IMR-90 (cell line): ENCODE results near the gene SLC7A4. TPM values are rescaled to one million over a fixed set of nuclear protein-coding genes. Genes with fewer than 3 reads are reported as not detected.

Experiments used
- ATAC-seq: fragments of 200-7000 bp; cut with Tn5 transposase; 2 replicates; pipeline ENCODE4 v1.9.1; 2020; ENCODE audit warnings: low read depth, mild to moderate bottlenecking, moderate library complexity
- BruUV-seq: library from RNA; stranded (reverse); fragments of 400-500 nt; replicated peaks from 2 replicates; lab custom pipeline; 2021; lab: Mats Ljungman, UMichigan
- CTCF ChIA-PET: fragments of 300-600 bp; formaldehyde crosslinking; extraction: SDS; loops from one replicate; lab custom pipeline; 2021; ENCODE audit warnings: antibody characterized with exemption; lab: Yijun Ruan, JAX
- POLR2A ChIA-PET: fragments of 300-600 bp; sonication (Branson Sonifier 250); formaldehyde crosslinking; loops from one replicate; lab custom pipeline; 2022; ENCODE audit warnings: antibody characterized with exemption; ENCODE audit not compliant: unreplicated experiment; lab: Charles Lee
- DNase-seq: peaks from one replicate; pipeline ENCODE4 v3.0.0; 2013
- H2AFZ ChIP-seq: replicated peaks from 2 replicates; pipeline ENCODE3; 2013; ENCODE audit warnings: low read length, mild to moderate bottlenecking; ENCODE audit not compliant: poor library complexity
- H2AK5ac ChIP-seq: 2 replicates; pipeline ENCODE4 v1.6.1; 2013; ENCODE audit warnings: low read depth, low read length, inconsistent platforms
- H2AK9ac ChIP-seq: replicated peaks from 2 replicates; pipeline ENCODE3; 2013; ENCODE audit warnings: mild to moderate bottlenecking, low read depth, low read length, moderate library complexity; ENCODE audit not compliant: poor library complexity
- H2BK120ac ChIP-seq: 2 replicates; pipeline ENCODE4 v1.6.1; 2013; ENCODE audit warnings: low read depth, low read length, inconsistent platforms
- H2BK15ac ChIP-seq: 3 replicates; pipeline ENCODE4 v1.6.1; 2013; ENCODE audit warnings: low read depth, low read length, inconsistent platforms
- H2BK20ac ChIP-seq: 2 replicates; pipeline ENCODE4 v1.6.1; 2013; ENCODE audit warnings: low read depth, mild to moderate bottlenecking, inconsistent platforms, low read length, moderate library complexity
- H2BK5ac ChIP-seq: 2 replicates; pipeline ENCODE4 v1.6.1; 2013; ENCODE audit warnings: mild to moderate bottlenecking, low read depth, low read length, inconsistent platforms; ENCODE audit not compliant: poor library complexity, severe bottlenecking
- H3K14ac ChIP-seq: replicated peaks from 2 replicates; pipeline ENCODE4 v1.6.1; 2013; ENCODE audit warnings: low read depth, low read length, inconsistent platforms
- H3K18ac ChIP-seq: 2 replicates; pipeline ENCODE4 v1.6.1; 2013; ENCODE audit warnings: low read depth, low read length, control low read depth
- H3K23ac ChIP-seq: 2 replicates; pipeline ENCODE4 v1.6.1; 2013; ENCODE audit warnings: low read depth, low read length, inconsistent platforms
- H3K27ac ChIP-seq: 2 replicates; pipeline ENCODE4 v1.5.1; 2013; ENCODE audit warnings: mild to moderate bottlenecking, control low read depth, low read length; ENCODE audit not compliant: insufficient read depth
- H3K27me3 ChIP-seq: 2 replicates; pipeline ENCODE4 v1.6.1; 2013; ENCODE audit warnings: low read length; ENCODE audit not compliant: control insufficient read depth, insufficient read depth
- H3K36me3 ChIP-seq: 2 replicates; pipeline ENCODE4 v1.6.1; 2013; ENCODE audit warnings: low read length, mixed read lengths; ENCODE audit not compliant: control insufficient read depth, insufficient read depth
- H3K4ac ChIP-seq: 2 replicates; pipeline ENCODE4 v1.6.1; 2013; ENCODE audit warnings: low read depth, low read length, inconsistent platforms
- H3K4me1 ChIP-seq: 2 replicates; pipeline ENCODE4 v1.6.1; 2013; ENCODE audit warnings: low read length, mixed read lengths; ENCODE audit not compliant: control insufficient read depth, insufficient read depth
- H3K4me2 ChIP-seq: 2 replicates; pipeline ENCODE4 v1.6.1; 2013; ENCODE audit warnings: low read depth, mild to moderate bottlenecking, control low read depth, low read length, moderate library complexity
- H3K4me3 ChIP-seq: 2 replicates; pipeline ENCODE4 v1.5.1; 2013; ENCODE audit warnings: low read depth, mild to moderate bottlenecking, control low read depth, low read length, moderate library complexity; ENCODE audit not compliant: insufficient read depth
- H3K56ac ChIP-seq: 2 replicates; pipeline ENCODE4 v1.6.1; 2013; ENCODE audit warnings: low read length, inconsistent platforms; ENCODE audit not compliant: insufficient read depth; ENCODE audit errors: extremely low read depth
- H3K79me1 ChIP-seq, 2 experiments: 2 replicates each; pipeline ENCODE4 v1.6.1; 2013; ENCODE audit warnings: low read length in 2 of 2, inconsistent platforms in 1 of 2, low read depth in 1 of 2
- H3K9ac ChIP-seq: 2 replicates; pipeline ENCODE4 v1.6.1; 2013; ENCODE audit warnings: low read depth, low read length, control low read depth
- H3K9me1 ChIP-seq: 2 replicates; pipeline ENCODE4 v1.6.1; 2013; ENCODE audit warnings: low read length, inconsistent platforms; ENCODE audit not compliant: insufficient read depth
- H3K9me3 ChIP-seq: 2 replicates; pipeline ENCODE4 v1.6.1; 2013; ENCODE audit warnings: low read length; ENCODE audit not compliant: control insufficient read depth, insufficient read depth
- H4K20me1 ChIP-seq: 2 replicates; pipeline ENCODE4 v1.6.1; 2013; ENCODE audit warnings: low read length, inconsistent platforms; ENCODE audit not compliant: insufficient read depth
- H4K5ac ChIP-seq: 2 replicates; pipeline ENCODE4 v1.6.1; 2013; ENCODE audit warnings: mild to moderate bottlenecking, low read depth, low read length, control low read depth
- H4K8ac ChIP-seq, 2 experiments: 2 replicates each; pipeline ENCODE4 v1.6.1; 2013; ENCODE audit warnings: low read depth in 2 of 2, low read length in 2 of 2, control low read depth in 1 of 2, inconsistent platforms in 1 of 2
- H4K91ac ChIP-seq: 2 replicates; pipeline ENCODE4 v1.6.1; 2013; ENCODE audit warnings: low read depth, low read length, inconsistent platforms; ENCODE audit not compliant: insufficient read depth
- CEBPB ChIP-seq: IDR thresholded peaks from 2 replicates; pipeline ENCODE4 v1.6.1; 2012; ENCODE audit warnings: low read depth, low read length, improper control_type of control experiment
- CHD1 ChIP-seq: IDR thresholded peaks from 2 replicates; pipeline ENCODE4 v1.6.1; 2012; ENCODE audit warnings: low read depth, low read length, improper control_type of control experiment
- CTCF ChIP-seq: conservative IDR thresholded peaks from 2 replicates; pipeline ENCODE4 v1.5.1; 2012; ENCODE audit warnings: mild to moderate bottlenecking, low read depth, low read length, improper control_type of control experiment
- FOS ChIP-seq: fragments of 150-350 bp; IDR thresholded peaks from 2 replicates; pipeline ENCODE4 v1.6.1; 2016; ENCODE audit warnings: low read depth, low read length
- MAFK ChIP-seq: IDR thresholded peaks from 2 replicates; pipeline ENCODE4 v1.6.1; 2012; ENCODE audit warnings: low read depth, low read length, improper control_type of control experiment
- MAZ ChIP-seq: IDR thresholded peaks from 2 replicates; pipeline ENCODE4 v1.6.1; 2012; ENCODE audit warnings: low read depth, mild to moderate bottlenecking, low read length, improper control_type of control experiment, moderate library complexity, borderline replicate concordance
- MXI1 ChIP-seq: IDR thresholded peaks from 2 replicates; pipeline ENCODE4 v1.6.1; 2012; ENCODE audit warnings: low read depth, mild to moderate bottlenecking, low read length, moderate library complexity, borderline replicate concordance
- NFE2L2 ChIP-seq: fragments of 150-350 bp; IDR thresholded peaks from 2 replicates; pipeline ENCODE4 v1.6.1; 2016; ENCODE audit warnings: low read depth, mild to moderate bottlenecking, low read length
- POLR2A ChIP-seq: IDR thresholded peaks from 2 replicates; pipeline ENCODE4 v1.6.1; 2012; ENCODE audit warnings: mild to moderate bottlenecking, low read depth, low read length
- RAD21 ChIP-seq: IDR thresholded peaks from 2 replicates; pipeline ENCODE4 v1.6.1; 2012; ENCODE audit warnings: low read length, improper control_type of control experiment
- RCOR1 ChIP-seq: IDR thresholded peaks from 2 replicates; pipeline ENCODE4 v1.6.1; 2012; ENCODE audit warnings: mild to moderate bottlenecking, low read length, improper control_type of control experiment; ENCODE audit not compliant: insufficient replicate concordance
- RFX5 ChIP-seq: IDR thresholded peaks from 2 replicates; pipeline ENCODE4 v1.8.0; 2012; ENCODE audit warnings: low read depth, mild to moderate bottlenecking, low read length, moderate library complexity
- SMC3 ChIP-seq: fragments of 150-350 bp; IDR thresholded peaks from 2 replicates; pipeline ENCODE4 v1.6.1; 2016; ENCODE audit warnings: low read depth, mild to moderate bottlenecking, antibody characterized with exemption, low read length, moderate library complexity
- WGBS, 2 experiments: methylation state at CpG; one replicate each; pipeline versions ENCODE4 v1.1.5 to v1.1.7; 2013; ENCODE audit warnings: missing lambda C conversion rate in 2 of 2; ENCODE audit not compliant: insufficient read length in 1 of 2; ENCODE audit errors: extremely low coverage in 2 of 2; 5-methylcytosine and 5-hydroxymethylcytosine counted together
- dilution Hi-C: fragments of 300-500 bp; cut with HindIII; formaldehyde crosslinking; loops from one replicate; pipeline ENCODE4 v1.14.3; 2018; ENCODE audit warnings: low sequenced_read_pairs; ENCODE audit not compliant: unreplicated experiment
- in situ Hi-C: fragments of 300-500 bp; cut with MboI; formaldehyde crosslinking; loops from 3 replicates; pipeline ENCODE4 v1.14.3; 2019; ENCODE audit warnings: low sequenced_read_pairs, inconsistent platforms, mixed read lengths
- intact Hi-C: fragments of 100-400 bp; cut with micrococcal nuclease; formaldehyde crosslinking; loops from 2 replicates; pipeline ENCODE4 v1.10.0; 2022
- polyA plus RNA-seq, 3 experiments: library from polyadenylated mRNA; depleted of rRNA; stranded (reverse); fragments of >200 nt; gene quantifications; 2 replicates each; pipeline ENCODE4 v1.2.3, GENCODE V29; 2012; ENCODE audit warnings: low replicate concordance in 1 of 3
- total RNA-seq: library from RNA; depleted of rRNA; stranded (reverse); fragments of >200 nt; gene quantifications from 2 replicates; pipeline ENCODE4 v1.2.3, GENCODE V29; 2012

SLC7A4 gene
- total and polyA plus RNA-seq, 2 of the 4 experiments (the other 2 are of a cell fraction): 0.03 TPM; not detected in 1

GRCh38 chr22:21026783-21027692 lies 5.3 kb downstream of the SLC7A4 start (continued):
- no peak for TF ChIP-seq NFE2L2
- TF ChIP-seq MAFK: no peak

- Histone ChIP-seq H3K79me1 (no peaks in the 10 kb centered on the region), H3K36me3 (no peaks in the 10 kb centered on the region), H3K4me2 (no peak overlapping the region), H3K9me1 (no peaks in the 10 kb centered on the region), H3K23ac (no peak overlapping the region), H4K20me1 (no peaks in the 10 kb centered on the region), H4K8ac (no peak overlapping the region), H3K4ac (no peak overlapping the region), H2BK120ac (no peak overlapping the region), H2BK20ac (no peak overlapping the region), H3K9me3 (no peaks in the 10 kb centered on the region), H2AK9ac (peak overlapping the region; percentile 24), H3K27me3 (peaks cover 17% of the 10 kb centered on the region), H3K27ac (no peak overlapping the region), H2AK5ac (no peak overlapping the region), H4K5ac (no peak overlapping the region), H4K91ac (no peak overlapping the region), H2BK5ac (no peak overlapping the region), H3K14ac (no peak overlapping the region), H2AFZ (no peak overlapping the region), H3K56ac (no peak overlapping the region), H3K4me1 (peaks cover 2% of the 10 kb centered on the region; the same call in 1 of the 2 replicates), H3K18ac (no peak overlapping the region), H3K9ac (no peak overlapping the region), H2BK15ac (no peak overlapping the region), H3K4me3 (no peak overlapping the region)
- intact Hi-C loops (no loop called here), in situ Hi-C loops (no loop called here), dilution Hi-C loops (no loop called here)
- ChIA-PET POLR2A (no interaction called here), CTCF (no interaction called here)
- BruUV-seq: no TSS peak
- no peak for TF ChIP-seq CTCF
- TF ChIP-seq POLR2A: no peak
- TF ChIP-seq CHD1: no peak
- TF ChIP-seq MXI1: no peak
- TF ChIP-seq RFX5: no peak
- TF ChIP-seq CEBPB: no peak
- TF ChIP-seq MAZ: no peak
- no peak for TF ChIP-seq FOS
- no peak for TF ChIP-seq MAFK
- TF ChIP-seq NFE2L2: no peak
- no peak for TF ChIP-seq RCOR1
- TF ChIP-seq RAD21: no peak
- TF ChIP-seq SMC3: no peak
- 87% methylated on average over 9 of the region's 27 CpGs; no CpG with 5 or more reads in 1 of the 2 experiments for WGBS, 2 experiments
- no peak for DNase-seq
- no peak for ATAC-seq
These were observed 6.3 kb downstream of the SLC7A4 start for GRCh38 chr22:21025763-21026755.
